ENCODE results near the gene CHRM2.

GRCh38 chr7:137006293-137006692, 137.8 kb downstream of the CHRM2 start:
- TF ChIP-seq EZH2phosphoT487 (IDR thresholded peaks at IDR 0.05; ENCODE audit: borderline replicate concordance, low read length), result no peak
- TF ChIP-seq CTCF (IDR thresholded peaks at IDR 0.05; ENCODE audit: low read depth, low read length, poor library complexity, severe bottlenecking), result no peak
